WTC11 (cell line): Measurements from ENCODE around the gene SLC37A1. TPM values are rescaled to one million over a fixed set of nuclear protein-coding genes. Genes with fewer than 3 reads are reported as not detected.
A peak's percentile ranks its signal among the peaks of the same experiment; 100 is the strongest.

Source experiments
- ATAC-seq: fragments of 200-7000 bp; cut with Tn5 transposase; 2 replicates; pipeline ENCODE4 v1.10.0; 2021; ENCODE audit warnings: mild to moderate bottlenecking, moderate library complexity
- CTCF ChIA-PET: fragments of 300-600 bp; sonication (Branson Sonifier 250); formaldehyde crosslinking; loops from one replicate; lab custom pipeline; 2021; ENCODE audit warnings: antibody characterized with exemption; lab: Charles Lee
- POLR2A ChIA-PET: fragments of 350-600 bp; sonication (Branson Sonifier 250); formaldehyde crosslinking; loops from one replicate; lab custom pipeline; 2021; ENCODE audit warnings: antibody characterized with exemption; lab: Charles Lee
- DNase-seq: peaks from one replicate; pipeline ENCODE4 v3.0.0; 2021; ENCODE audit warnings: low spot score
- H3K27ac Mint-ChIP-seq: 2 replicates; pipeline ENCODE4 v1.8.0; 2021; ENCODE audit warnings: mixed read lengths
- H3K27me3 Mint-ChIP-seq: 2 replicates; pipeline ENCODE4 v1.8.0; 2021; ENCODE audit warnings: low read depth, mild to moderate bottlenecking, moderate library complexity, mixed read lengths
- H3K36me3 Mint-ChIP-seq: 2 replicates; pipeline ENCODE4 v1.8.0; 2021; ENCODE audit warnings: mixed read lengths
- H3K4me1 Mint-ChIP-seq: 2 replicates; pipeline ENCODE4 v1.8.0; 2022; ENCODE audit warnings: mixed read lengths
- H3K4me3 Mint-ChIP-seq: 2 replicates; pipeline ENCODE4 v1.8.0; 2021; ENCODE audit warnings: mild to moderate bottlenecking, moderate library complexity, mixed read lengths
- H3K9me3 Mint-ChIP-seq: 2 replicates; pipeline ENCODE4 v1.8.0; 2021; ENCODE audit warnings: mixed read lengths
- ETV6 ChIP-seq: sonication (generic); formaldehyde crosslinking; IDR thresholded peaks from 2 replicates; pipeline ENCODE4 v1.8.1; 2022; ENCODE audit warnings: mild to moderate bottlenecking, missing genetic modification reagents
- FOXP1 ChIP-seq: sonication (generic); formaldehyde crosslinking; IDR thresholded peaks from 2 replicates; pipeline ENCODE4 v1.8.0; 2022; ENCODE audit warnings: missing genetic modification reagents, mild to moderate bottlenecking, moderate library complexity, borderline replicate concordance
- NR1H2 ChIP-seq: sonication (generic); formaldehyde crosslinking; IDR thresholded peaks from 2 replicates; pipeline ENCODE4 v1.9.0; 2021; ENCODE audit warnings: mild to moderate bottlenecking, moderate library complexity, missing genetic modification reagents
- TP53 ChIP-seq: sonication (generic); formaldehyde crosslinking; IDR thresholded peaks from 2 replicates; pipeline ENCODE4 v1.8.1; 2023; ENCODE audit warnings: mild to moderate bottlenecking, missing genetic modification reagents
- total RNA-seq: library from RNA; stranded (reverse); gene quantifications from 3 replicates; pipeline ENCODE4 v1.2.3, GENCODE V29; 2021
- TF ChIP-seq, protein P1 (sequence below): sonication (generic); formaldehyde crosslinking; IDR thresholded peaks from 2 replicates; pipeline ENCODE4 v1.8.0; 2022; ENCODE audit warnings: missing genetic modification reagents
- TF ChIP-seq, protein P2 (sequence below): sonication (generic); formaldehyde crosslinking; IDR thresholded peaks from 2 replicates; pipeline ENCODE4 v1.8.0; 2022; ENCODE audit warnings: mild to moderate bottlenecking, missing genetic modification reagents
- TF ChIP-seq, protein P3 (sequence below): fragments of 200-600 bp; IDR thresholded peaks from 2 replicates; pipeline ENCODE4 v1.8.0; 2022; ENCODE audit warnings: antibody characterized with exemption
- TF ChIP-seq, protein P4 (sequence below): sonication (generic); formaldehyde crosslinking; IDR thresholded peaks from 2 replicates; pipeline ENCODE4 v1.8.1; 2023; ENCODE audit warnings: mild to moderate bottlenecking, missing genetic modification reagents, moderate library complexity
- TF ChIP-seq, protein P5 (sequence below): fragments of 250-450 bp; sonication (Bioruptor Pico); IDR thresholded peaks from 2 replicates; pipeline ENCODE4 v1.8.0; 2021; ENCODE audit warnings: mild to moderate bottlenecking

SLC37A1 gene
- total RNA-seq, 1 experiment from 2014 or later: 22.7 TPM

DNA sequence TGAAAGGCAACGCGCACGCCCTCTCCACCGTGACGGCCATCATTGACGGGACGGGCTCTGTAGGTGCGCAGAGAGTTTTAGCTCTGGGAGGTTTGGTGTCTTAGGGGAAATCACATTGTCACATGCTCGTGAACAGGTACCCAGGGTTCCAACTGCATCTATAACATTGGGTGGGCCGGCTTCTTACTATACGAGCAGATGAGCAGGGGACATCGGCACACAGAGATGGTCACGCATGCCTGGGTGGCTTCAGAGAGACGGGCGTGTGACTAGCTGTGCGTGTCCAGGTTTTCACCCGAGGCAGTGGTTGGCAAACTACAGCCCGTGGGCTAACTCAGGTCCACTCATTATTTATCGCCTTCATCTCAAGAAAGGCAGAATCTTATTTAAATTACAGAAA, 54.7 kb downstream of the SLC37A1 start (continued):
- TF ChIP-seq, protein P1, sequence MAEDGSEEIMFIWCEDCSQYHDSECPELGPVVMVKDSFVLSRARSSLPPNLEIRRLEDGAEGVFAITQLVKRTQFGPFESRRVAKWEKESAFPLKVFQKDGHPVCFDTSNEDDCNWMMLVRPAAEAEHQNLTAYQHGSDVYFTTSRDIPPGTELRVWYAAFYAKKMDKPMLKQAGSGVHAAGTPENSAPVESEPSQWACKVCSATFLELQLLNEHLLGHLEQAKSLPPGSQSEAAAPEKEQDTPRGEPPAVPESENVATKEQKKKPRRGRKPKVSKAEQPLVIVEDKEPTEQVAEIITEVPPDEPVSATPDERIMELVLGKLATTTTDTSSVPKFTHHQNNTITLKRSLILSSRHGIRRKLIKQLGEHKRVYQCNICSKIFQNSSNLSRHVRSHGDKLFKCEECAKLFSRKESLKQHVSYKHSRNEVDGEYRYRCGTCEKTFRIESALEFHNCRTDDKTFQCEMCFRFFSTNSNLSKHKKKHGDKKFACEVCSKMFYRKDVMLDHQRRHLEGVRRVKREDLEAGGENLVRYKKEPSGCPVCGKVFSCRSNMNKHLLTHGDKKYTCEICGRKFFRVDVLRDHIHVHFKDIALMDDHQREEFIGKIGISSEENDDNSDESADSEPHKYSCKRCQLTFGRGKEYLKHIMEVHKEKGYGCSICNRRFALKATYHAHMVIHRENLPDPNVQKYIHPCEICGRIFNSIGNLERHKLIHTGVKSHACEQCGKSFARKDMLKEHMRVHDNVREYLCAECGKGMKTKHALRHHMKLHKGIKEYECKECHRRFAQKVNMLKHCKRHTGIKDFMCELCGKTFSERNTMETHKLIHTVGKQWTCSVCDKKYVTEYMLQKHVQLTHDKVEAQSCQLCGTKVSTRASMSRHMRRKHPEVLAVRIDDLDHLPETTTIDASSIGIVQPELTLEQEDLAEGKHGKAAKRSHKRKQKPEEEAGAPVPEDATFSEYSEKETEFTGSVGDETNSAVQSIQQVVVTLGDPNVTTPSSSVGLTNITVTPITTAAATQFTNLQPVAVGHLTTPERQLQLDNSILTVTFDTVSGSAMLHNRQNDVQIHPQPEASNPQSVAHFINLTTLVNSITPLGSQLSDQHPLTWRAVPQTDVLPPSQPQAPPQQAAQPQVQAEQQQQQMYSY (CRISPR knock-in tag): no peak

DNA sequence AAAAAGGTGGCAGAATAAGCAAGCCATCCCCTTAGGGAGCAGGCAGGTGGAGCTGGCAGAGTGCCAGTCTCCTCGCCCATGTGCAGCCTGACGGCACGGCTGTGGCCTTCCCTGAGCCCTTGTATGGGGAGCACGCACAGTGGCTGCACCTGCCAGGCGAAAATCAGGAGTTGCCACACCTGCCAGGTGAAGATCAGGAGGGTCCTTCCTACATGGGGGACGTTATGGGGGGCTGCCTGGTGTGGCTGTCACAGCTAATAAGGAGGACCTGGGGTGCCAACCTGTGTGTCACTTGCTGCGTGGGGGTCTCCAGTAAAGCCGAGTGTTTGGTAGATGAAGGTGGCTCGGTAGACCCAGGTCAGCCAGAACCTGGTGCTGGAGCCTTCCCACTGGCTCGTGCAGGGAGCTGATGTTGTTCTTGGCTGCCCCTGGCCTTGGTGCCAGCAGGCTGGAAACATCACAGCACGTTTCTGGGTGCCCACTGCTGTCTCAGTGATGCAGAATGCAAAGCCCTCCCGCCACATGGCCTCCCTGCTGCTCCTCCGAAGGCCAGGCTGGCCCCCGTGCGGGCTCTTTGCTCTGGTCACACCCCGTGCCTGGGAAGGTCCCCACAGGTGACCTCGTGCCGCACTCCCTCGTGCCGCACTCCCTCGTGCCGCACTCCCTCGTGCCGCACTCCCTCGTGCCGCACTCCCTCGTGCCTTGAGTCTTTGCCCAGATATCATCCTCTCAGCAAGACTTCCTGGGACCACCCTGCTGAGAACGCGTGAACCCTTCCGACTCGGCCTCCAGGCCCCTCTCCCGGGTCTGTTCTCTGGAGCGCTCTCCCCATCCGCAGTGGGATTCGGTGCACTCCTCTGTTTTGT, 55.4 kb downstream of the SLC37A1 start:
- Mint-ChIP-seq H3K4me1 (peaks cover 4% of the 10 kb centered on the region), H3K27ac (no peak overlapping the region), H3K36me3 (peaks cover 33% of the 10 kb centered on the region), H3K9me3 (no peaks in the 10 kb centered on the region), H3K4me3 (no peak overlapping the region), H3K27me3 (no peaks in the 10 kb centered on the region)
- ChIA-PET POLR2A (no interaction called here), CTCF (interaction anchor here (0.8 kb wide), 1 partner anchor 153 kb away, joined by 3 read pairs; no protein-coding TSS in a partner anchor)
- peak; percentile 2 for DNase-seq
- 0 out of 2 replicates have a peak, but pooled peaks have one; percentile 19 for TF ChIP-seq FOXP1 (CRISPR knock-in tag)
- TF ChIP-seq, protein P2, sequence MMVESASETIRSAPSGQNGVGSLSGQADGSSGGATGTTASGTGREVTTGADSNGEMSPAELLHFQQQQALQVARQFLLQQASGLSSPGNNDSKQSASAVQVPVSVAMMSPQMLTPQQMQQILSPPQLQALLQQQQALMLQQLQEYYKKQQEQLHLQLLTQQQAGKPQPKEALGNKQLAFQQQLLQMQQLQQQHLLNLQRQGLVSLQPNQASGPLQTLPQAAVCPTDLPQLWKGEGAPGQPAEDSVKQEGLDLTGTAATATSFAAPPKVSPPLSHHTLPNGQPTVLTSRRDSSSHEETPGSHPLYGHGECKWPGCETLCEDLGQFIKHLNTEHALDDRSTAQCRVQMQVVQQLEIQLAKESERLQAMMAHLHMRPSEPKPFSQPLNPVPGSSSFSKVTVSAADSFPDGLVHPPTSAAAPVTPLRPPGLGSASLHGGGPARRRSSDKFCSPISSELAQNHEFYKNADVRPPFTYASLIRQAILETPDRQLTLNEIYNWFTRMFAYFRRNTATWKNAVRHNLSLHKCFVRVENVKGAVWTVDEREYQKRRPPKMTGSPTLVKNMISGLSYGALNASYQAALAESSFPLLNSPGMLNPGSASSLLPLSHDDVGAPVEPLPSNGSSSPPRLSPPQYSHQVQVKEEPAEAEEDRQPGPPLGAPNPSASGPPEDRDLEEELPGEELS (CRISPR knock-in tag): no peak
- no peak for ATAC-seq

DNA sequence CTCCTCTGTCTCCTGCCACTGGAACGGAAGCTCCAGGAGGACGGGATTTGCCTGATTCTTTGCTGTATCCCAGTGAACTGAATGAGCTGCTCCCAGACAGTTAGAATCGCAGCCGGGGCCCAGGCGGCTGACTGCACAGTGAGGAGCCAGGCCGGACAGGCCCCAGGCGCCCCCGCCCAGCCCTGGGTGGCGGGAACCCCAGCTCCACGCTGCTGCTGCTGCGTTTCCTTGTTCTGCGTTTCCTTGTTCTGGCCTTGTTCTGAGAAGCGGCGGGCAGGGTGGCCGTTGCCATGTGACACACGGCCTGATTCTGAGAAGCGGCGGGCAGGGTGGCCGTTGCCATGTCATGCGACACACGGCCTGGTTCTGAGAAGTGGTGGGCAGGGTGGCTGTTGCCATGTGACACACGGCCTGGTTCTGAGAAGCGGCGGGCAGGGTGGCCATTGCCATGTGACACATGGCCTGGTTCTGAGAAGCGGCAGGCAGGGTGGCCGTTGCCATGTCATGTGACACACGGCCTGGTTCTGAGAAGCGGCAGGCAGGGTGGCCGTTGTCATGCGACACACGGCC, 56.2 kb downstream of the SLC37A1 start:
- DNase-seq: peak; percentile 7
- Mint-ChIP-seq H3K9me3 (no peaks in the 10 kb centered on the region), H3K27me3 (no peaks in the 10 kb centered on the region), H3K4me1 (peaks cover 4% of the 10 kb centered on the region), H3K4me3 (no peak overlapping the region)
- POLR2A ChIA-PET: no interaction called here
- CTCF ChIA-PET: no interaction called here
- no peak for ATAC-seq
- no peak for TF ChIP-seq NR1H2 (CRISPR knock-in tag)
- TF ChIP-seq, protein P3, sequence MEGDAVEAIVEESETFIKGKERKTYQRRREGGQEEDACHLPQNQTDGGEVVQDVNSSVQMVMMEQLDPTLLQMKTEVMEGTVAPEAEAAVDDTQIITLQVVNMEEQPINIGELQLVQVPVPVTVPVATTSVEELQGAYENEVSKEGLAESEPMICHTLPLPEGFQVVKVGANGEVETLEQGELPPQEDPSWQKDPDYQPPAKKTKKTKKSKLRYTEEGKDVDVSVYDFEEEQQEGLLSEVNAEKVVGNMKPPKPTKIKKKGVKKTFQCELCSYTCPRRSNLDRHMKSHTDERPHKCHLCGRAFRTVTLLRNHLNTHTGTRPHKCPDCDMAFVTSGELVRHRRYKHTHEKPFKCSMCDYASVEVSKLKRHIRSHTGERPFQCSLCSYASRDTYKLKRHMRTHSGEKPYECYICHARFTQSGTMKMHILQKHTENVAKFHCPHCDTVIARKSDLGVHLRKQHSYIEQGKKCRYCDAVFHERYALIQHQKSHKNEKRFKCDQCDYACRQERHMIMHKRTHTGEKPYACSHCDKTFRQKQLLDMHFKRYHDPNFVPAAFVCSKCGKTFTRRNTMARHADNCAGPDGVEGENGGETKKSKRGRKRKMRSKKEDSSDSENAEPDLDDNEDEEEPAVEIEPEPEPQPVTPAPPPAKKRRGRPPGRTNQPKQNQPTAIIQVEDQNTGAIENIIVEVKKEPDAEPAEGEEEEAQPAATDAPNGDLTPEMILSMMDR: no peak
- TF ChIP-seq, protein P4, sequence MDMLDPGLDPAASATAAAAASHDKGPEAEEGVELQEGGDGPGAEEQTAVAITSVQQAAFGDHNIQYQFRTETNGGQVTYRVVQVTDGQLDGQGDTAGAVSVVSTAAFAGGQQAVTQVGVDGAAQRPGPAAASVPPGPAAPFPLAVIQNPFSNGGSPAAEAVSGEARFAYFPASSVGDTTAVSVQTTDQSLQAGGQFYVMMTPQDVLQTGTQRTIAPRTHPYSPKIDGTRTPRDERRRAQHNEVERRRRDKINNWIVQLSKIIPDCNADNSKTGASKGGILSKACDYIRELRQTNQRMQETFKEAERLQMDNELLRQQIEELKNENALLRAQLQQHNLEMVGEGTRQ (CRISPR knock-in tag): peak; percentile 52; the same call in 1 of the 2 replicates
- no peak for TF ChIP-seq TP53 (CRISPR knock-in tag)
- no peak for TF ChIP-seq ETV6 (CRISPR knock-in tag)
- TF ChIP-seq, protein P5, sequence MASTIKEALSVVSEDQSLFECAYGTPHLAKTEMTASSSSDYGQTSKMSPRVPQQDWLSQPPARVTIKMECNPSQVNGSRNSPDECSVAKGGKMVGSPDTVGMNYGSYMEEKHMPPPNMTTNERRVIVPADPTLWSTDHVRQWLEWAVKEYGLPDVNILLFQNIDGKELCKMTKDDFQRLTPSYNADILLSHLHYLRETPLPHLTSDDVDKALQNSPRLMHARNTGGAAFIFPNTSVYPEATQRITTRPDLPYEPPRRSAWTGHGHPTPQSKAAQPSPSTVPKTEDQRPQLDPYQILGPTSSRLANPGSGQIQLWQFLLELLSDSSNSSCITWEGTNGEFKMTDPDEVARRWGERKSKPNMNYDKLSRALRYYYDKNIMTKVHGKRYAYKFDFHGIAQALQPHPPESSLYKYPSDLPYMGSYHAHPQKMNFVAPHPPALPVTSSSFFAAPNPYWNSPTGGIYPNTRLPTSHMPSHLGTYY (CRISPR knock-in tag): no peak
- TF ChIP-seq, all 79 proteins: peak for 1
- H3K36me3 Mint-ChIP-seq: peaks cover 33% of the 10 kb centered on the region
- H3K27ac Mint-ChIP-seq: no peak overlapping the region
